SK-N-SH (cell line): ENCODE results near the gene AGAP1.

Source experiments
- CTCF ChIP-seq: fragments of 200-600 bp; sonication (generic); IDR thresholded peaks from 2 replicates; pipeline ENCODE4 v1.6.1; 2017; ENCODE audit warnings: antibody characterized with exemption, mild to moderate bottlenecking, moderate library complexity
- ELF1 ChIP-seq: IDR thresholded peaks from 2 replicates; pipeline ENCODE4 v1.4.0; 2012
- EZH2phosphoT487 ChIP-seq: fragments of 200-600 bp; sonication (generic); IDR thresholded peaks from 2 replicates; pipeline ENCODE4 v1.6.1; 2017; ENCODE audit warnings: low read depth, mixed run types, mild to moderate bottlenecking, antibody characterized with exemption, moderate library complexity, borderline replicate concordance
- GATA2 ChIP-seq: sonication (generic); formaldehyde crosslinking; IDR thresholded peaks from 2 replicates; pipeline ENCODE4 v1.5.0; 2020; ENCODE audit warnings: mild to moderate bottlenecking, missing genetic modification reagents
- POLR2AphosphoS5 ChIP-seq: IDR thresholded peaks from 2 replicates; pipeline ENCODE4 v1.6.1; 2012; ENCODE audit warnings: low read depth, low read length
- RAD21 ChIP-seq: IDR thresholded peaks from 2 replicates; pipeline ENCODE4 v1.6.1; 2012; ENCODE audit warnings: mild to moderate bottlenecking, low read length
- SIN3A ChIP-seq: IDR thresholded peaks from 2 replicates; pipeline ENCODE4 v1.6.1; 2012; ENCODE audit warnings: low read depth, mild to moderate bottlenecking, low read length, moderate library complexity, borderline replicate concordance
- TF ChIP-seq, protein P1 (sequence below): IDR thresholded peaks from 2 replicates; pipeline ENCODE4 v1.4.0; 2012; ENCODE audit warnings: low read depth, borderline replicate concordance

GRCh38 chr2:236008006-236008405 lies 514.2 kb downstream of the AGAP1 start:
- TF ChIP-seq ELF1 (no peak), EZH2phosphoT487 (no peak), SIN3A (no peak), CTCF (no peak), POLR2AphosphoS5 (no peak), RAD21 (no peak), GATA2 (CRISPR knock-in tag) (no peak)
- TF ChIP-seq, protein P1, sequence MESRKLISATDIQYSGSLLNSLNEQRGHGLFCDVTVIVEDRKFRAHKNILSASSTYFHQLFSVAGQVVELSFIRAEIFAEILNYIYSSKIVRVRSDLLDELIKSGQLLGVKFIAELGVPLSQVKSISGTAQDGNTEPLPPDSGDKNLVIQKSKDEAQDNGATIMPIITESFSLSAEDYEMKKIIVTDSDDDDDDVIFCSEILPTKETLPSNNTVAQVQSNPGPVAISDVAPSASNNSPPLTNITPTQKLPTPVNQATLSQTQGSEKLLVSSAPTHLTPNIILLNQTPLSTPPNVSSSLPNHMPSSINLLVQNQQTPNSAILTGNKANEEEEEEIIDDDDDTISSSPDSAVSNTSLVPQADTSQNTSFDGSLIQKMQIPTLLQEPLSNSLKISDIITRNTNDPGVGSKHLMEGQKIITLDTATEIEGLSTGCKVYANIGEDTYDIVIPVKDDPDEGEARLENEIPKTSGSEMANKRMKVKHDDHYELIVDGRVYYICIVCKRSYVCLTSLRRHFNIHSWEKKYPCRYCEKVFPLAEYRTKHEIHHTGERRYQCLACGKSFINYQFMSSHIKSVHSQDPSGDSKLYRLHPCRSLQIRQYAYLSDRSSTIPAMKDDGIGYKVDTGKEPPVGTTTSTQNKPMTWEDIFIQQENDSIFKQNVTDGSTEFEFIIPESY, result no peak
